ENCODE results near the gene TMEM87A. TPM values are rescaled to one million over a fixed set of nuclear protein-coding genes. Genes with fewer than 3 reads are reported as not detected.
A peak's percentile ranks its signal among the peaks of the same experiment; 100 is the strongest.

TMEM87A gene
- total RNA-seq, 1 experiment from 2014 or later = 42.4 TPM

DNA sequence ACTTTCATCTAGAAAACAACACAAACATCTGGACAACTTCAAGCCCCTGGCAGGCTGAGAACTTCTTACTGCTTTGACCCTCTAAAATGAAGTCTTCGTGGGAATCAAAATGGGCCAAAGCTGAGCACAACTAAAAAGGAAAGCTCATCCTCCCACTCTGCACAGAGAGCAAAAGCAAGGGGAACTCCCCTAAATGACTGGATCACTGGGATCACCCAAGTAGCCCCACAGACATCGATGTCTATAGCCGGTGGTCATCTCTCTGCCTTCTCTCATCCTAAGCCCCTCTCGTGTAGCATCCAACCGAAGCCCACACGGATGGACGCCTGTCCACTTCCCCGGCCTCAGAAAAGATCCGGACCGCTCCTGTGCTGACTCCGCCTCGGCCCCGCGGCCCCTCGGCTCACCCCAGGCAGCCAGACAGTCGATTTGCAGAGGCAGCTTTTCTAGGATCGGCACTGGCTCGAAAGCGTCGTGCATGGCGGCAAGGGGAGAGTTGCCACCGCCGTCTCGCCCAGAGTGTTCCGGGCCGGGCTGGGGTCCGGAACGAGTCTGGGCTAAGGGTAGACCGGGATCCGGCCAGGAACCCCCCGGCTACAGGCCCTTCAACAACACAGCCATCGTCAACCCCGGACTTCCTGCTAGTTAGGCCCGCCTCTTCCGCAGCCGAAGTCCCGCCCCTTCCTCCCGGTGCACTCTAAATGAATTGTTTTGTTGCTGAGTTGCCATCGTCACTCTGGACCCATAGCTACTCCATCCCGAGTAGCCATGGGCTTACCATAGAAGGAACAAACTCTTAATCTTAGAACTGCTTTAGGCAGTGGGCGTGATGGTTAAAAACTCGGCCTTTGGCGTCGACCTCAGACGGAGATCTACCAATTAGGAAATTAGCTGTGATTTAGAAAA lies 65.3 kb downstream of the TMEM87A start, which contains the start of gene VPS39:
TSS of gene VPS39 (minus strand) at position 631 of the 906 bp plus-strand sequence. CDS start at position 480, 151 bp downstream.
- peak; percentile 81 for DNase-seq (ENCODE audit: low read depth)

DNA sequence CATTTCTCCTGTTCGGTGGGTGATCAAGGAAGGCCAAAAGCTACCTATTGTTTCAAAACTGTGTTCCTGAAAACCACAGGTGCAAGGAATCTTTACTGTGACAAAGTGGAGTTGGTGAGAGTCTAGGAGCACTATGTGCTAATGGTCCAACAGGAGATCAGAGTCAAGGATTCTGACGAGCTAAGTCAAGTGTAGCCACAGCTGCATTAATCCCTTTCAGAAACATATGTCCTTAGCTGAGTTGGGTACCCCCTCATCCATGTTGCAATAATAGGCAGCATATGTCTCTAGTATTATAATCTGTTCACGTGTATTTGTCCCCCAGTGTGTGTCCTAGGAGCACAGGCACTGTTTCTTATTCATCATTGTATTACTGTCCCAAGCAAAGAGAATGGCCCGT lies 66.8 kb downstream of the TMEM87A start:
- no peak for DNase-seq (ENCODE audit: low read depth)

DNA sequence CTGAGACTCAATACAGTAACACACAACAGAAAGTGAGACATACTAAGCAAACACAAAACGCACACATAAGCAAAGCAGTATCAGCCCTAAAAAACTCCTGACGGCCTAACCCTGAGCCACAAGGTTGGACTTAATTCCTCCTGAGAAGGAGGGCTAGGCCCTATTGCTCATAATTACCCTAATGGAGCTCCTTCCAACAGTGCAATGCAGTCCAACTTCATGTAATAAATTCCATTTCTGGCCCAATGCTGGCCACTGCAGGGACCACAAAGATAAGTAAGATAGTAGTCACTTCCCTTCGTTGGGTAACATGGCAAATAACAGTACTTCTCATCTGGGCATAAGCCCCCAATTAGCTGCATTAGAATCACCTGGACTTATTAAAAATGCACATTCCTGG lies 69.3 kb downstream of the TMEM87A start:
- peak; percentile 20 for DNase-seq (ENCODE audit: low read depth)

DNA sequence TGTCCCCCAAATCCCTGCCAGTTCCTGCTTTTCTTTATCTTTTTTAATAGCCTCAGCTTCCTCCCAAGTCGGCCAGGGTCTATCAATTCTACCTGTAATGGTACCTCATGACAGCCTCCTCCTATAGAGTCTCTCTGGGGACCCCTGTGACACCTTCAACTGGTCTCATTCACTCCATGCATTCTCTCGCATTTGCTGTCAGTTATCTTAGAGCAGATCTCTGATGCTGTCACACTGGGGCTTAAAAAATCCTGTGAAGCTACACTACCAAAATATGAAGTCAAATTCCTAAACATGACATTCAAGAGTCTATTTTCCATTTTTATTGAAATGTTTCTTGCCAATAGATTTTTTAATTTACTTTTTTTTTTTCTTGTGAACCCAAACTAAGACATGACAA lies 70.6 kb downstream of the TMEM87A start:
- DNase-seq (ENCODE audit: low read depth) = no peak

DNA sequence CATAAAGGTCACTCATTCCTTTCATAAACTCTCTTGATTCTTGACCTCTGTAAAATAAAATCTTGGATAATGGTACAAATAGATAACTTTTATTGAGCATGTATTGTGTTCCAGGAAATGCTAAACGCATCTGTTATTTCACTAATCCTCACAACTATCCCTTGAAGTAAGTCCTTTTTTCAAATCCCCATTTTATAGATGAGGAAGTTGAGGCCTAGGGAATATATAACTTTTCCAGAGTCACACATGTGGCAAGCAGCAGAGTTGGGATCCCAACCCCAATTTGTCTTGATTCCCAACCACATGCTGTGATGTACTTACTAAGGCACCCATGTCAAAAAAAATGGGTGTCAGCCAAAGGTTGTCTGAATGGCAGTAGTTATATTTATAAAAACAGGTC lies 71.4 kb downstream of the TMEM87A start:
- no peak for DNase-seq (ENCODE audit: low read depth)

DNA sequence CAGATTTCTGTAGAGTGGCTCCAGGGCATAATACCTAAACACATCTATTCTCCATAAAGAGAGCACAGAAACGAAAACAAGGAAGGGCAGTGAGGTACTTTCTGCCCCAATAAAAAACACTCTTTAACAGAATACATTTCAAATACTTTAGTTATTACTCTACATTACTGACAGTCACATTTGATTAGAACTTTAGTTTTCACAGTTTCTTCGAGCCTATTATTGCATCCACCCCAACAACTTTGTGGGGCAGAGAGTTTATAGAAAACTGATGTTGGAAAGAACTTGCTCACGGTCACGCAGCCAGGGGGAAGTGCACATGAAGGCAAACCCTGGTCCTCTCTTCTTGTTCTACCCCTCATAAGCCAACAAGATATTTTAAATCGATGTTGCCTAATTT lies 74.1 kb downstream of the TMEM87A start:
- no peak for DNase-seq (ENCODE audit: low read depth)

DNA sequence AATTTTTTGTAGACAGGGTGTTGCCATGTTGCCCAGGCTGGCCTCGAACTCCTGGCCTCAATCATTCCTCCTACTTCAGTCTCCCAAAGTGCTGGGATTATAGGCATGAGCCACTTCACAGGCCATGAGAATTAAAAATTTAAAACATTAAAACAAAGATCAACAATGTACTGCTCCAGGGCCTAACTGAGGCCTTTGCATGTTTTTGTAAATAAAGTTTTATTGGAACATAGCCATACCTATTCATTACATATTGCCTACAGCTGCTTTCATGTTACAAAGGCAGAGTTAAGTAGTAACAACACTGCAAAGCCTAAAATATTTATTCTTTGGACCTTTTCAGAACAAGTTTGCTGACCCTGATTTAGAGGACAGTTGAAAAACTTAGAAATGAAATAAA lies 74.7 kb downstream of the TMEM87A start:
- no peak for DNase-seq (ENCODE audit: low read depth)

DNA sequence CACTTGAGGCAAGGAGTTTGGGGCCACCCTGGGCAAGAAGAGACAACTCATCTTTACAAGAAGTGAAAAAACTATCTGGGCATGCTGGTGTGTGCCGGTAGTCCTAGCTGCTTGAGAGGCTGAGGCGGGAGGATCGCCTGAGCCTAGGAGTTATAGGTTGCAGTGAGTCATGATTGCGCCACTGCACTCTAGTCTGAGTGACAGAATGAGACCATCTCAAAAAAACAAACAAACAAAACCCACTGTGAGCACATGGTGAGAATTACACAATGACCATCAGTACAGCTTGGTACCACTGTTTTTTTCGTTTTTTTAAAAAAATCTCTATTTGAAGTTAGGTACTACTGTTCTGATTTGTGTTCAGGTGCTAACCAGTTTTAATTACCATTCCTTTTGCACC lies 78.7 kb downstream of the TMEM87A start:
- peak; percentile 36 for DNase-seq (ENCODE audit: low read depth)

DNA sequence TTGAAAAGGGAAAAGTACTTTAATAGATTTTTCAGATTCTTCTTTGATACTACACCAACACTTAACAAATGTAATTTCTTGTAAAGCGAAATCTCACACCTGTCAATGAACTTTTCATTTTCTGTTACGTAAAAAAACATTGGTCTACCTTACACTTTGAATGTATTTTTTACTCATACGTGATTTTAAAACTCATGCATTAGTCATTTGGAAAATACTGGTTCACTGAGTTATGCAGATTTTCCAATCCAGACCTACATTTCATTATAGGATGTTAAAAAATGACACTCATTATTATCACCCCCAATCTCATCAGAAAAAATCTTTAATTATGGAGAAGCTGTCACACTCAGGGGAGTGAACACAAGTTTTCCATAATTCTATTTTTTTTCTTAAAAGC lies 79.8 kb downstream of the TMEM87A start:
- no peak for DNase-seq (ENCODE audit: low read depth)

DNA sequence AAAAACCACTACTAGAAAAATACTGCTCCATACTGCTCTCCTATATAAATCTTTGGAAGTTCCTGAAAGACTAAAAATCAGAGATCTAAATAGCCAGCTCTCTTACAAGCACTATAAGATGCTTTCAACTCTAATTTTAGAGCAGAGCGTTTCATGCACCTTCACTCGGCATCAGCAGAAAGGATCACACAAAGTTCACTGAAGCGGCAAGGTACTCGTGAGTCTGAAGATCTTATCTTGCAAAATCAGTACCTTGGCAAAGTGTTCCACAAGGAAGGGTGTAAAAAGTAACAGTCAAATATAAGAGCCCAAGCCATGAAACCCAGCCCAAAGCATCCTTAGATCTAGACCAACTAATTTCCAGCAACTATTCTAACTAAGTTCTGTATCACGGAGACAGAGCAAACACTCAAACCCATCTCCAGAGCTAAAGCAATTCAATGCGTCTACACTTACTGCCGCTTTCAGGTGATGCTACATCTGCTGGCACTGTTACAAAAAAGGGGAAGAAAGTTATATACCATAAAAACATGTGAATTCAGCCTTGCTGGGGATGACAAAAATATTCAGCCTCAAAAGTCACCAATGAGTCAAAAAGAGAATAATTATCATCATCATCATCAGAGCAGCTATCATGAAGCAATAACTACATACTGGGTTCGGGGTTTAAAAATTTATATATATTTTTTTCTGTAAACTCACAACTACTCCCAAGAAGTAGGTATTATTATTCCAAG lies 81.5 kb downstream of the TMEM87A start:
- no peak for DNase-seq (ENCODE audit: low read depth)

DNA sequence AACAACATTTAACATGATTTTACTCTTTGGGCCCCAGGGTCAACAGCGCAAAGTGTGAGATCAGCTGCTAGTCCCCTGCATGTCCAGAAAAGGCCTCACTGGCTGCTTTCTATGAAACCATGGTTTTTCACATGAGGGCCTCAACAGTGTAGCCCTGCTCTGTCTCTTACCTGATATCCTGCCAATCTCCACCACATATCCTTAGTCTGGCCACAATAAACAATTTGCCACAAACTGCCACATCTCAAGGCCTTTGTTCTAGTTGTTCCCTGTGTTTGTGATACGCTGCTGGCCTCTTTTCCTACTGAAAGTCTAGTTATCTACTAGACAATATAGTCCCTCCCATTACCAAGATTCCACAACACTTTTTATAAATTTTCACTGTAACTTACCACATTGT lies 82.9 kb downstream of the TMEM87A start:
- DNase-seq (ENCODE audit: low read depth) = no peak

DNA sequence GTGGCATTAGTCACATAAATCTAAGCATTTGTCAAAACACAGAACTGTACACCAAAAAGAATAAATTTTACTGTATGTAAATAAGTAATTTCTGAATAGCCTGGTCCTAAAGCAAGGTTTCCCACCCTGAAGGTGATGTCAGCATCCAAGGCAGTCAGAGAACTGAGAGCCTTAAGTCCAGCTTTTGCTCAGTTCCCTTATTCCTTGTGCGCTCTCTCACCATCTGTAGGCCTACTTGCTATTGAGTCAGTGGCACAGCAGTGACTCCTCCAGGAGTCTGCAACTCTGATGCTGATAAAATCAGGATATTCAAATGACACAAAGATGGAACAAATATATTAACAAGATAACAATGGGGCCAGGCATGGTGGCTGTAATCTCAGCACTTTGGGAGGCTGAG lies 87.4 kb downstream of the TMEM87A start:
- DNase-seq (ENCODE audit: low read depth) = no peak

DNA sequence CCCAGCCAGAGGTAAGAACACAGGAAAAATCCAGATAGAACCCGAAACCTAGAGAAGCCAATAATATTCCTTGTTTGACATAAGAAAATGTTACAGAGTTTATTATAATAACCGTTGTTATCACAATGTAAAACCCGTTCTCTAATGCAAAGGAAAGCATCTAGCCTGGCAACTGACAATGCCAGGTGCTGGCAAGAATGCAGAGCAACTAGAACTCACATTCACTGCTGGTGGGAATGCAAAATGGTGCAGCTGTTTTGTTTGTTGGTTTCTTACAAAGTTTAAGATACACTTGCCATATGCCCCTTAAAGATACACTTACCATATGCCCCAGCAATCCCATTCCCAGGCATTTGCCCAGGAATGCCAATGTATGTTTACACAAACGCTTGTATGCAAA lies 88.5 kb downstream of the TMEM87A start:
- DNase-seq (ENCODE audit: low read depth) = no peak

DNA sequence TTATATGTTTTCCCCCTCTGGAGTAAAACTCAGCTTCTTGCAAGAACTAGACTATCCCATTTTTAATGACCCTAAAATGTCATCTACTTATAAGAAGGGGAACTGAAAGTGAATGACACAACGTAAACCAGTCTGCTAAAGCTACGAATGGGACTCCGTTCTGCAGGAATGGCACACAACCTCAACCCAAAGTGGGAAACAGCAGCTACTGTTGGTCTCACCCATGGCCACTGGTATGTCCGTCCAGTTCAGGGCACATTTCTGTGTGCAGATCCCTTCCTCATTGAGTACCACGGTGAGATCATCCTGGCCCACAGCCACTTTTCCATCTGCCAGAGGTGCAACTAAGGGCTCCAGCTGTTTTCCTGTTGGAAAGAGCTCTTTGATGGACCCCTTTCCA lies 88.9 kb downstream of the TMEM87A start:
- no peak for DNase-seq (ENCODE audit: low read depth)

DNA sequence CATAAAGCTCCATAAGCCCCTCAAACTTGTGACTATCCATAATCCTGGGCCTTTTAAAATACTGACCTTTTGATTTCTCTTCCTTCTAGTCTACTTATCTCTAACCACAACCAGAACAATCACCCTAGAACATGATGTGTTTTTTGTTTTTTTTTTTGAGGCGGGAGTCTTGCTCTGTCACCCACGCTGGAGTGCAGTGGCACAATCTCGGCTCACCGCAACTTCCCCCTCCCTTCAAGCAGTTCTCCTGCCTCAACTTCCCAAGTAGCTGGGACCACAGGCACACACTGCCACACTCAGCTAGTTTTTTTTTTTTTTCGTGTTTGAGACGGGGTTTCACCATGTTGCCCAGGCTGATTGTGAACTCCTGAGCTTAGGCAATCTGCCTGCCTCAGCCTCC lies 90.3 kb downstream of the TMEM87A start:
- DNase-seq (ENCODE audit: low read depth) = no peak

DNA sequence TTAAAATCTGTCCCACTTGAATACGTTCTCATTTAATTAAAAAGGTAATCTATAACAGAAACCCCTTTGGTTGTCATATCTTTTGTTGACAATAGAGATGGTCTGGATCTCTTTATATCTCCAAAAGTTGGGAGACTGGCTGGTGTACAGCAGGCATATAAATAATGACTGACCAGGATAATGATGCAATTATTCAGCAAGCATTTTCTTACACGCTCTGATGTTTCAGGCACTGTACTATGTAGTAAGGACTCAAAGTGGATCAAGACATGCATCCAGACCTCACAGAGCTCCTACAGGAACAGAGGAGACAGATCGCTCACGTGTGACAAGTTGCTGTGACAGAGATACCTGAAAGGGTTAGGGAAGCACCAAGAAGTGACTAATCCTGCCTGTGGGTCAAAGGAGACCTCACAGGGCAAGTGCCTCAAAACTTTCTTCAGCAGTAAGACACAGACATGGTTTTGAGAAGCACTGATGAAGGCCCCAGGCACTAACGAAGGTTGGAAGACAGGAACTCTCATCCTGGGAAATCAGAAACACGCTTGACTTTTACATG lies 90.8 kb downstream of the TMEM87A start:
- no peak for DNase-seq (ENCODE audit: low read depth)

DNA sequence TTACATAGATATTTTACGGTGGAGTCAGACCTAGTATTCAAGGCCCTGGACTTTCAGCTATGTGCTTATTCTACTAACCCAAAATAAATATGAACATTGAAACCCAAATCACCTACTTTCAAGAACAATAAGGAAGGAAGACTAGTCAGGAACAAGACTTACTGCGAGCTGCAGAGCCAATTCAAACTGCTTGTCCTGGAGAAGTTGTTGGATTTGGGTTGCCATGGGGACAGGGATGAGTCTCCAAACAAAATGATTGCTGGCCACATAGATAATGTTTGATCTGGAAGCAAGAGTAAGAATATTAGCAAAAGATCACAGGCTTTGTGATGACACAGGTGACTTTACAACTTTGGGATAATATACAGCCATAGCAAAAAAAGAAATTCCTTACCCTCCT lies 95.2 kb downstream of the TMEM87A start:
- no peak for DNase-seq (ENCODE audit: low read depth)

DNA sequence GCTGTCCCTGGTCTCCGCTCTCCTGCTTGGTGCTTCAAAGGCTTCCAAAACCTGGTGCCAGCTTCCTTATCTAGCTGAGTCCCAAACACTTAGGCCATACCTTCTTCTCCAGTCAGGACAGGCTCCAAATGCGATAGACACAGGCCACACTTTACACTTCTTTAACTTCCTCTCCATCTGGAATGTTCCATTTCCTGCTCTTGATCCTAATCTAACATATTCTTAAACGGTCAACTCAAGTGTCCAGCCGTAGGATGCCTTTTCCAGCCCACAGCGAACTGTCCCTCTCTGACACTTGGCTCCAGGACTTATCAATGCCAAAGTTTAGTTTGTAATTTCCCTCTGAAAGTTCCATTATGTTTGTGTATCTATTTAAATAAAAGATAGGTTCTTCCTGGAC lies 97.6 kb downstream of the TMEM87A start:
- no peak for DNase-seq (ENCODE audit: low read depth)

DNA sequence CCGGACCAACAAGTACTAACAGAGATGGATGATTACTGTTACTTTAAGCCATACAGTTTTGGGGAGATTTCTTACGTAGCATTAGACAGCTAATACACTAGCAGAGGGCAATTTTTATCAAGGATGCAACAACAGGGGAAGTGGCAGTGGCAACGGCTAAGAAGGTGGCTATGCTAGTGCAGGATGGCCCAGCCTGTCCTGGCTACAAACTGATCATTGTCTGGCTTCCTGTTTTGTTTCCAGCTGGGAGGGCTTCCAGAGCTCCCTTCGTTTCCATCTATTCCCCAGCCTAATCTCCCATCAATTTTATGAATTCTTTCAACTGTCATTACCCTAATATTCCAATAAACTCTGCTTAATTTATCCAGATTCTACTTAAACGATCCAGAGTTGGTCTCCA lies 100.8 kb downstream of the TMEM87A start:
- DNase-seq (ENCODE audit: low read depth) = no peak

DNA sequence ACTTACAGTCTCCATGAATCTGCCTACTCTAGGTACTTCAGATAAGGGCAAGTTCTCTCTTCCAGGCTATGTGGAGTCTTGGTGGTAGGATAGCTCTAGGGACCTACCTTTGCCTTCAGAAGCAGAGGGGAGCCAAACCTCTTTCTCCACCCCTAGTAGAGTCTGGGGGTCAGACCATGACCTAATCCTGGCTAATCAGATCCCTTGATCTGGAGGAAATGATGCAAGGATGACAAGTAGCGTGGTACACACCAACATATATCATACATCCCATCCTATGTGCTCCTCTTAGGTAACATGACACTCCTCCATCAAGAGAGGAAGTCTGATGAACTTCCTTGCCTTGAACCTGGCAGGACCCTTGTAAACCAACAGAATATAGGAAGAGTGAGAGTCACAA lies 101.4 kb downstream of the TMEM87A start:
- no peak for DNase-seq (ENCODE audit: low read depth)

DNA sequence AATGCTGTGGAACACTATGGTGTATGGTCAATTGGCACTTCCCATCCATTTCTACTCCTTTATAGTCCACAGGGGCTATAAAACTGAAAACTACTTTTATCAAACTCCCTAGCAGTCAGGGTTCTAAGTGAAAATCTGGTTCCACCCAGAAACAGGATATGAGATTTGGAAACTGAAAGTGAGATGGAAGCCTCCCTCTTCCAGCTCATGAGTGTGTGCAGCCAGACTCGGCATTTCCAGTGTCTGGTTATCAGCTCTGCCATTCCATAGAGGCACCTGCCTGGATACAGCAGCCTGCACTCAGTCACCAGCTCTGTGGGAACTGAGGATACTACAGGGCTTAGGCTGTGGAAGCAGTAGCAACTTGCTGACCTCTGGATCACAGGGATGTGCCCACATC lies 102.1 kb downstream of the TMEM87A start:
- no peak for DNase-seq (ENCODE audit: low read depth)

DNA sequence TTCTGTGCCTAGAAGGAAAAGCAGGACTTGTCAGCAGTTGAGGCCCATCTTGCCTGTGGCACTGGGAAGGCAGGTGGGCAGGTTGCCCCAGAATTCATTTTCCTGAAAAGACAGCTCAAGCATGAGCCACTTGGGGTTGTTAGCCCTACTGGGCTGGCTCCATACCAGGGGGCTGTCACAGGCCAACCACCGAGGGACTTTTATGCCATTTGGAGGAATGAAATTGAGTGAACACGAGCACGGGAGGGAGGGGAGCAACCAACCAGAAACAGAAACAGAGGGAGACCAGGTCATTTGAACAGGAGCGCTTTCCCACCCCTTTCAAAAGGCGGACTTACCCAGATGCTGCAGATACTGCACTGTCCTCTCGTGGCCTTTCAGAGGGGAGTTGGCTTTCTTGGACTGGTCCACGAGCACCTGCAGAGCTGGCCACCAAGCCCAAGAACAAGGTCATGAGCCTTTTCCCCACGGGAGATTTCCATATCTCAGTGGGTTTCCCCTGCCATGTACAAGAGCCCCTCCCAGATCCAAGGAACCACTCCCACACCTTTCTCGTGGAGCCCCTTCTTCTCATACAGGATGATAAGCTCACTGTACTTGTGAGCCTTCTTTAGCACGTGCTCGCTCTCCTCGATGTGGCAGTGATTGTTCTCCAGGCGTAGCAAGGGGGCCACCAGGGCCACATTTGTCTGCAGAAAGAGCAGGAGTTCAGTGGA lies 106.8 kb downstream of the TMEM87A start:
- no peak for DNase-seq (ENCODE audit: low read depth)
